Measurements from ENCODE around the gene SDK1. TPM values are rescaled to one million over a fixed set of nuclear protein-coding genes. Genes with fewer than 3 reads are reported as not detected.

SDK1 gene
- total and polyA plus RNA-seq, 2 experiments from 2014 or later: 2.1 to 10.0 TPM

DNA sequence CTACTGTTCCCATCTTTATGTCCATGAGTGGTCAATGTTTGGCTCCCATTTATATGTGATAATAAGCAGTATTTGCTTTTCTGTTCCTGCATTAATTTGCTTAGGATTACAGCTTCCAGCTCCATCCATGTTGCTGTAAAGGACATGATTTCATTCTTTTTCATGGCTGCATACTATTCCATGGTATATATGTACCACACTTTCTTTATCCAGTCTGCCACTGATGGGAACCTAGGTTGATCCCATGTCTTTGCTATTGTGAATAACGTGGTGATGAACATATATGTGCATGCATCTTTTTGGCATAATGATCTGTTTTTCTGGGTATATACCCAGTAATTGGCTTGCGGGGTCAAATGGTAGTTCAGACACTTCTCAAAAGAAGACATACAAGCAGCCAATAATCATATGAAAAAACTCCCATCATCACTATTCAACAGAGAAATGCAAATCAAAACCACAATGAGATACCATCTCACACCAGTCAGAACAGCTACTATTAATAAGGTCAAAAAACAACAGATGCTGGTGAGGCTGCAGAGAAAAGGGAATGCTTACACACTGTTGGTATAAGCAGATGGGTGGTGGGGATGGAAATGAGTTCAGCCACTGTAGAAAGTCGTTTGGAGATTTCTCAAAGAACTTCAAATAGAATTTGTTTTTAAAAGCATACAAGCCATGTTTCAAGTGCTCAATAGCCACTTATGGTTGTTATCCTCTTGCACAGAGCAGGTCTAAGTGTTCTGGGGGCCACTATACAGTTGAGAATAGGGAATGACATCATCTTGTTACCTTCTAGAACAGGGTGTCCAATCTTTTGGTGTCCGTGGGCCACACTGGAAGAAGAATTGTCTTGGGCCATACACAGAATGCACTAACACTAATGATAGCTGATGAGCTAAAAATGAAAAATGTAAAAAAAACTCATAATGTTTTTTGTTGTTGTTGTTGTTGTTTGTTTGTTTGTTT lies 23.2 kb upstream of the SDK1 start:
- Mint-ChIP-seq H3K4me1 (peaks cover 14% of the 10 kb centered on the region), H3K4me3 (no peak overlapping the region), H3K27ac (no peak overlapping the region), H3K27me3 (ENCODE audit: insufficient read depth, low read depth, poor library complexity) (peaks cover 5% of the 10 kb centered on the region), H3K9me3 (0 out of 3 replicates have a peak, but pooled peaks cover 3% of the 10 kb centered on the region), H3K36me3 (ENCODE audit: low read depth) (no peaks in the 10 kb centered on the region)
- H3K9me2 ChIP-seq (ENCODE audit: insufficient read depth): peaks cover 4% of the 10 kb centered on the region; the same call in 1 of the 2 replicates
- H3K4me2 ChIP-seq: no peak overlapping the region
- no peaks in the 10 kb centered on the region for H3K27me3 ChIP-seq (ENCODE audit: insufficient read depth)
- no peaks in the 10 kb centered on the region; the same call in 1 of the 2 replicates for H3K36me3 ChIP-seq (ENCODE audit: insufficient read depth)
- H3K4me1 ChIP-seq (ENCODE audit: insufficient read depth): peaks cover 16% of the 10 kb centered on the region
- H3K4me3 ChIP-seq: no peak overlapping the region
- H3K79me2 ChIP-seq (replicated peaks; ENCODE audit: insufficient read depth): no peaks in the 10 kb centered on the region
- ATAC-seq (no peak), DNase-seq (ENCODE audit: low spot score) (no peak)
- no peaks in the 10 kb centered on the region for H4K20me1 ChIP-seq (replicated peaks; ENCODE audit: insufficient read depth)
- H3K27ac ChIP-seq (ENCODE audit: low read depth): no peak overlapping the region
- H2AFZ ChIP-seq: no peak overlapping the region
- TF ChIP-seq POLR2AphosphoS5 (IDR thresholded peaks at IDR 0.05; ENCODE audit: low read depth) (no peak), NANOG (IDR thresholded peaks at IDR 0.05; ENCODE audit: borderline replicate concordance) (no peak), CREB1 (CRISPR knock-in tag; IDR thresholded peaks at IDR 0.05; ENCODE audit: low read depth) (no peak), EZH2 (IDR thresholded peaks at IDR 0.05; ENCODE audit: low read depth, unreplicated experiment) (no peak), ZNF114 (CRISPR knock-in tag; IDR thresholded peaks at IDR 0.05) (no peak), ZNF331 (CRISPR knock-in tag; IDR thresholded peaks at IDR 0.05; ENCODE audit: low read depth) (no peak), STAT1 (IDR thresholded peaks at IDR 0.05; ENCODE audit: unreplicated experiment) (no peak), JUNB (IDR thresholded peaks at IDR 0.05; ENCODE audit: unreplicated experiment) (no peak), EZH2phosphoT487 (IDR thresholded peaks at IDR 0.05; ENCODE audit: unreplicated experiment) (no peak)
- TF ChIP-seq, protein P1, sequence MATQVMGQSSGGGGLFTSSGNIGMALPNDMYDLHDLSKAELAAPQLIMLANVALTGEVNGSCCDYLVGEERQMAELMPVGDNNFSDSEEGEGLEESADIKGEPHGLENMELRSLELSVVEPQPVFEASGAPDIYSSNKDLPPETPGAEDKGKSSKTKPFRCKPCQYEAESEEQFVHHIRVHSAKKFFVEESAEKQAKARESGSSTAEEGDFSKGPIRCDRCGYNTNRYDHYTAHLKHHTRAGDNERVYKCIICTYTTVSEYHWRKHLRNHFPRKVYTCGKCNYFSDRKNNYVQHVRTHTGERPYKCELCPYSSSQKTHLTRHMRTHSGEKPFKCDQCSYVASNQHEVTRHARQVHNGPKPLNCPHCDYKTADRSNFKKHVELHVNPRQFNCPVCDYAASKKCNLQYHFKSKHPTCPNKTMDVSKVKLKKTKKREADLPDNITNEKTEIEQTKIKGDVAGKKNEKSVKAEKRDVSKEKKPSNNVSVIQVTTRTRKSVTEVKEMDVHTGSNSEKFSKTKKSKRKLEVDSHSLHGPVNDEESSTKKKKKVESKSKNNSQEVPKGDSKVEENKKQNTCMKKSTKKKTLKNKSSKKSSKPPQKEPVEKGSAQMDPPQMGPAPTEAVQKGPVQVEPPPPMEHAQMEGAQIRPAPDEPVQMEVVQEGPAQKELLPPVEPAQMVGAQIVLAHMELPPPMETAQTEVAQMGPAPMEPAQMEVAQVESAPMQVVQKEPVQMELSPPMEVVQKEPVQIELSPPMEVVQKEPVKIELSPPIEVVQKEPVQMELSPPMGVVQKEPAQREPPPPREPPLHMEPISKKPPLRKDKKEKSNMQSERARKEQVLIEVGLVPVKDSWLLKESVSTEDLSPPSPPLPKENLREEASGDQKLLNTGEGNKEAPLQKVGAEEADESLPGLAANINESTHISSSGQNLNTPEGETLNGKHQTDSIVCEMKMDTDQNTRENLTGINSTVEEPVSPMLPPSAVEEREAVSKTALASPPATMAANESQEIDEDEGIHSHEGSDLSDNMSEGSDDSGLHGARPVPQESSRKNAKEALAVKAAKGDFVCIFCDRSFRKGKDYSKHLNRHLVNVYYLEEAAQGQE (IDR thresholded peaks at IDR 0.05; ENCODE audit: unreplicated experiment): no peak
- TF ChIP-seq, protein P2, sequence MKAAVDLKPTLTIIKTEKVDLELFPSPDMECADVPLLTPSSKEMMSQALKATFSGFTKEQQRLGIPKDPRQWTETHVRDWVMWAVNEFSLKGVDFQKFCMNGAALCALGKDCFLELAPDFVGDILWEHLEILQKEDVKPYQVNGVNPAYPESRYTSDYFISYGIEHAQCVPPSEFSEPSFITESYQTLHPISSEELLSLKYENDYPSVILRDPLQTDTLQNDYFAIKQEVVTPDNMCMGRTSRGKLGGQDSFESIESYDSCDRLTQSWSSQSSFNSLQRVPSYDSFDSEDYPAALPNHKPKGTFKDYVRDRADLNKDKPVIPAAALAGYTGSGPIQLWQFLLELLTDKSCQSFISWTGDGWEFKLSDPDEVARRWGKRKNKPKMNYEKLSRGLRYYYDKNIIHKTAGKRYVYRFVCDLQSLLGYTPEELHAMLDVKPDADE (IDR thresholded peaks at IDR 0.05): no peak
- TF ChIP-seq, protein P3, sequence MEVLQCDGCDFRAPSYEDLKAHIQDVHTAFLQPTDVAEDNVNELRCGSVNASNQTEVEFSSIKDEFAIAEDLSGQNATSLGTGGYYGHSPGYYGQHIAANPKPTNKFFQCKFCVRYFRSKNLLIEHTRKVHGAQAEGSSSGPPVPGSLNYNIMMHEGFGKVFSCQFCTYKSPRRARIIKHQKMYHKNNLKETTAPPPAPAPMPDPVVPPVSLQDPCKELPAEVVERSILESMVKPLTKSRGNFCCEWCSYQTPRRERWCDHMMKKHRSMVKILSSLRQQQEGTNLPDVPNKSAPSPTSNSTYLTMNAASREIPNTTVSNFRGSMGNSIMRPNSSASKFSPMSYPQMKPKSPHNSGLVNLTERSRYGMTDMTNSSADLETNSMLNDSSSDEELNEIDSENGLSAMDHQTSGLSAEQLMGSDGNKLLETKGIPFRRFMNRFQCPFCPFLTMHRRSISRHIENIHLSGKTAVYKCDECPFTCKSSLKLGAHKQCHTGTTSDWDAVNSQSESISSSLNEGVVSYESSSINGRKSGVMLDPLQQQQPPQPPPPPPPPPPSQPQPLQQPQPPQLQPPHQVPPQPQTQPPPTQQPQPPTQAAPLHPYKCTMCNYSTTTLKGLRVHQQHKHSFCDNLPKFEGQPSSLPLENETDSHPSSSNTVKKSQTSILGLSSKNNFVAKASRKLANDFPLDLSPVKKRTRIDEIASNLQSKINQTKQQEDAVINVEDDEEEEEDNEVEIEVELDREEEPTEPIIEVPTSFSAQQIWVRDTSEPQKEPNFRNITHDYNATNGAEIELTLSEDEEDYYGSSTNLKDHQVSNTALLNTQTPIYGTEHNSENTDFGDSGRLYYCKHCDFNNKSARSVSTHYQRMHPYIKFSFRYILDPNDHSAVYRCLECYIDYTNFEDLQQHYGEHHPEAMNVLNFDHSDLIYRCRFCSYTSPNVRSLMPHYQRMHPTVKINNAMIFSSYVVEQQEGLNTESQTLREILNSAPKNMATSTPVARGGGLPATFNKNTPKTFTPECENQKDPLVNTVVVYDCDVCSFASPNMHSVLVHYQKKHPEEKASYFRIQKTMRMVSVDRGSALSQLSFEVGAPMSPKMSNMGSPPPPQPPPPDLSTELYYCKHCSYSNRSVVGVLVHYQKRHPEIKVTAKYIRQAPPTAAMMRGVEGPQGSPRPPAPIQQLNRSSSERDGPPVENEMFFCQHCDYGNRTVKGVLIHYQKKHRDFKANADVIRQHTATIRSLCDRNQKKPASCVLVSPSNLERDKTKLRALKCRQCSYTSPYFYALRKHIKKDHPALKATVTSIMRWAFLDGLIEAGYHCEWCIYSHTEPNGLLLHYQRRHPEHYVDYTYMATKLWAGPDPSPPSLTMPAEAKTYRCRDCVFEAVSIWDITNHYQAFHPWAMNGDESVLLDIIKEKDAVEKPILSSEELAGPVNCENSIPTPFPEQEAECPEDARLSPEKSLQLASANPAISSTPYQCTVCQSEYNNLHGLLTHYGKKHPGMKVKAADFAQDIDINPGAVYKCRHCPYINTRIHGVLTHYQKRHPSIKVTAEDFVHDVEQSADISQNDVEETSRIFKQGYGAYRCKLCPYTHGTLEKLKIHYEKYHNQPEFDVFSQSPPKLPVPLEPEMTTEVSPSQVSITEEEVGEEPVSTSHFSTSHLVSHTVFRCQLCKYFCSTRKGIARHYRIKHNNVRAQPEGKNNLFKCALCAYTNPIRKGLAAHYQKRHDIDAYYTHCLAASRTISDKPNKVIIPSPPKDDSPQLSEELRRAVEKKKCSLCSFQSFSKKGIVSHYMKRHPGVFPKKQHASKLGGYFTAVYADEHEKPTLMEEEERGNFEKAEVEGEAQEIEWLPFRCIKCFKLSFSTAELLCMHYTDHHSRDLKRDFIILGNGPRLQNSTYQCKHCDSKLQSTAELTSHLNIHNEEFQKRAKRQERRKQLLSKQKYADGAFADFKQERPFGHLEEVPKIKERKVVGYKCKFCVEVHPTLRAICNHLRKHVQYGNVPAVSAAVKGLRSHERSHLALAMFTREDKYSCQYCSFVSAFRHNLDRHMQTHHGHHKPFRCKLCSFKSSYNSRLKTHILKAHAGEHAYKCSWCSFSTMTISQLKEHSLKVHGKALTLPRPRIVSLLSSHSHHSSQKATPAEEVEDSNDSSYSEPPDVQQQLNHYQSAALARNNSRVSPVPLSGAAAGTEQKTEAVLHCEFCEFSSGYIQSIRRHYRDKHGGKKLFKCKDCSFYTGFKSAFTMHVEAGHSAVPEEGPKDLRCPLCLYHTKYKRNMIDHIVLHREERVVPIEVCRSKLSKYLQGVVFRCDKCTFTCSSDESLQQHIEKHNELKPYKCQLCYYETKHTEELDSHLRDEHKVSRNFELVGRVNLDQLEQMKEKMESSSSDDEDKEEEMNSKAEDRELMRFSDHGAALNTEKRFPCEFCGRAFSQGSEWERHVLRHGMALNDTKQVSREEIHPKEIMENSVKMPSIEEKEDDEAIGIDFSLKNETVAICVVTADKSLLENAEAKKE (CRISPR knock-in tag; IDR thresholded peaks at IDR 0.05): no peak
- TF ChIP-seq, protein P4, sequence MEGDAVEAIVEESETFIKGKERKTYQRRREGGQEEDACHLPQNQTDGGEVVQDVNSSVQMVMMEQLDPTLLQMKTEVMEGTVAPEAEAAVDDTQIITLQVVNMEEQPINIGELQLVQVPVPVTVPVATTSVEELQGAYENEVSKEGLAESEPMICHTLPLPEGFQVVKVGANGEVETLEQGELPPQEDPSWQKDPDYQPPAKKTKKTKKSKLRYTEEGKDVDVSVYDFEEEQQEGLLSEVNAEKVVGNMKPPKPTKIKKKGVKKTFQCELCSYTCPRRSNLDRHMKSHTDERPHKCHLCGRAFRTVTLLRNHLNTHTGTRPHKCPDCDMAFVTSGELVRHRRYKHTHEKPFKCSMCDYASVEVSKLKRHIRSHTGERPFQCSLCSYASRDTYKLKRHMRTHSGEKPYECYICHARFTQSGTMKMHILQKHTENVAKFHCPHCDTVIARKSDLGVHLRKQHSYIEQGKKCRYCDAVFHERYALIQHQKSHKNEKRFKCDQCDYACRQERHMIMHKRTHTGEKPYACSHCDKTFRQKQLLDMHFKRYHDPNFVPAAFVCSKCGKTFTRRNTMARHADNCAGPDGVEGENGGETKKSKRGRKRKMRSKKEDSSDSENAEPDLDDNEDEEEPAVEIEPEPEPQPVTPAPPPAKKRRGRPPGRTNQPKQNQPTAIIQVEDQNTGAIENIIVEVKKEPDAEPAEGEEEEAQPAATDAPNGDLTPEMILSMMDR (conservative IDR thresholded peaks at IDR 0.05; ENCODE audit: low read depth in 2 of 2): no peak
- no peaks in the 10 kb centered on the region for H3F3A ChIP-seq (replicated peaks; ENCODE audit: low read depth)

Measured in GM23338 (cell line).